SK-N-SH (cell line): ENCODE data around the gene ATP5F1D. TPM values are rescaled to one million over a fixed set of nuclear protein-coding genes. Genes with fewer than 3 reads are reported as not detected.

ENCODE experiments used
- CTCF ChIA-PET: fragments of 300-600, 350-600 bp; formaldehyde crosslinking; extraction: SDS; loops from one replicate; lab custom pipeline; 2021; lab: Yijun Ruan, JAX
- POLR2A ChIA-PET: fragments of 350-600 bp; sonication (Branson Sonifier 250); formaldehyde crosslinking; extraction: SDS; loops from one replicate; lab custom pipeline; 2020; ENCODE audit warnings: antibody characterized with exemption, inconsistent platforms; lab: Yijun Ruan, JAX
- DNase-seq: peaks from one replicate; pipeline ENCODE4 v3.0.0; 2012
- H2AFZ ChIP-seq: fragments of 200-600 bp; sonication (generic); 2 replicates; pipeline ENCODE4 v1.8.1; 2016; ENCODE audit warnings: antibody characterized with exemption, mild to moderate bottlenecking, low read depth
- H3F3A ChIP-seq: fragments of 200-600 bp; sonication (generic); replicated peaks from 2 replicates; pipeline ENCODE3; 2016; ENCODE audit warnings: antibody characterized with exemption, mild to moderate bottlenecking; ENCODE audit not compliant: insufficient read depth
- H3K27ac ChIP-seq, 2 experiments: fragments of 200-500 bp in 1 of 2; fragments of 200-600 bp in 1 of 2; sonication (Bioruptor generic) in 1 of 2; sonication (generic), shearing (Covaris generic) in 1 of 2; 2 replicates each; pipeline versions ENCODE4 v1.5.1 to v1.6.1; 2014 to 2016; ENCODE audit warnings: low read depth in 2 of 2, inconsistent platforms in 1 of 2, low read length in 1 of 2, mild to moderate bottlenecking in 1 of 2, mixed read lengths in 1 of 2
- H3K27me3 ChIP-seq: fragments of 200-600 bp; sonication (generic), shearing (Covaris generic); 2 replicates; pipeline ENCODE4 v1.6.1; 2016; ENCODE audit warnings: mixed run types; ENCODE audit not compliant: insufficient read depth
- H3K36me3 ChIP-seq, 2 experiments: fragments of 200-500 bp in 1 of 2; fragments of 200-600 bp in 1 of 2; sonication (Bioruptor generic) in 1 of 2; sonication (generic) in 1 of 2; replicated peaks in 1 of 2; 2 replicates each; pipeline versions ENCODE3 to v1.5.1; 2014 to 2016; ENCODE audit warnings: low read length in 1 of 2, mild to moderate bottlenecking in 1 of 2; ENCODE audit not compliant: insufficient read depth in 2 of 2, control insufficient read depth in 1 of 2
- H3K4me1 ChIP-seq, 2 experiments: fragments of 200-500 bp in 1 of 2; fragments of 200-600 bp in 1 of 2; sonication (Bioruptor generic) in 1 of 2; sonication (generic), shearing (Covaris generic) in 1 of 2; 2 replicates each; pipeline versions ENCODE4 v1.5.1 to v1.6.1; 2014 to 2016; ENCODE audit warnings: low read depth in 1 of 2, low read length in 1 of 2, mixed run types in 1 of 2; ENCODE audit not compliant: insufficient read depth in 2 of 2, control insufficient read depth in 1 of 2
- H3K4me2 ChIP-seq: fragments of 200-600 bp; sonication (generic), shearing (Covaris generic); 2 replicates; pipeline ENCODE4 v1.6.1; 2017; ENCODE audit warnings: mixed run types
- H3K4me3 ChIP-seq, 2 experiments: fragments of 200-500 bp in 1 of 2; fragments of 200-600 bp in 1 of 2; sonication (Bioruptor generic) in 1 of 2; sonication (generic), shearing (Covaris generic) in 1 of 2; 2 replicates each; pipeline versions ENCODE4 v1.5.1 to v1.8.1; 2014 to 2016; ENCODE audit warnings: low read depth in 2 of 2, inconsistent platforms in 1 of 2, low read length in 1 of 2, mild to moderate bottlenecking in 1 of 2, mixed read lengths in 1 of 2, moderate library complexity in 1 of 2
- H3K79me2 ChIP-seq: fragments of 200-600 bp; sonication (generic); 2 replicates; pipeline ENCODE4 v1.8.1; 2017; ENCODE audit warnings: mild to moderate bottlenecking; ENCODE audit not compliant: insufficient read depth
- H3K9ac ChIP-seq: fragments of 200-600 bp; sonication (generic); 2 replicates; pipeline ENCODE4 v1.6.1; 2017; ENCODE audit warnings: mixed run types
- H3K9me2 ChIP-seq: fragments of 200-600 bp; sonication (generic); 2 replicates; pipeline ENCODE4 v1.6.1; 2017; ENCODE audit warnings: mixed run types
- H3K9me3 ChIP-seq: fragments of 200-600 bp; sonication (generic); 2 replicates; pipeline ENCODE4 v1.6.1; 2017; ENCODE audit warnings: mixed run types, mild to moderate bottlenecking, moderate library complexity
- H4K20me1 ChIP-seq: fragments of 200-600 bp; sonication (generic); 2 replicates; pipeline ENCODE4 v1.6.1; 2017; ENCODE audit warnings: mild to moderate bottlenecking, mixed run types; ENCODE audit not compliant: insufficient read depth
- FOXJ3 ChIP-seq: sonication (generic); formaldehyde crosslinking; IDR thresholded peaks from 2 replicates; pipeline ENCODE4 v1.5.1; 2020; ENCODE audit warnings: mild to moderate bottlenecking, missing genetic modification reagents
- FOXM1 ChIP-seq: IDR thresholded peaks from 2 replicates; pipeline ENCODE4 v1.4.0; 2012; ENCODE audit warnings: low read depth, mild to moderate bottlenecking
- GATA2 ChIP-seq: sonication (generic); formaldehyde crosslinking; IDR thresholded peaks from 2 replicates; pipeline ENCODE4 v1.5.0; 2020; ENCODE audit warnings: mild to moderate bottlenecking, missing genetic modification reagents
- NFIC ChIP-seq: IDR thresholded peaks from 2 replicates; pipeline ENCODE4 v1.4.0; 2012; ENCODE audit warnings: borderline replicate concordance
- NRF1 ChIP-seq: IDR thresholded peaks from 2 replicates; pipeline ENCODE4 v1.6.1; 2012; ENCODE audit warnings: low read depth, mild to moderate bottlenecking, low read length
- POLR2AphosphoS5 ChIP-seq: IDR thresholded peaks from 2 replicates; pipeline ENCODE4 v1.6.1; 2012; ENCODE audit warnings: low read depth, low read length
- RCOR1 ChIP-seq: fragments of 150-350 bp; IDR thresholded peaks from 2 replicates; pipeline ENCODE4 v1.6.1; 2017; ENCODE audit warnings: antibody characterized with exemption, low read length
- RFX5 ChIP-seq: IDR thresholded peaks from 2 replicates; pipeline ENCODE4 v1.6.1; 2012; ENCODE audit warnings: mild to moderate bottlenecking, improper control_type of control experiment, low read length
- RXRA ChIP-seq: IDR thresholded peaks from 2 replicates; pipeline ENCODE4 v1.4.0; 2012; ENCODE audit warnings: low read depth, mild to moderate bottlenecking, borderline replicate concordance
- SIN3A ChIP-seq: IDR thresholded peaks from 2 replicates; pipeline ENCODE4 v1.6.1; 2012; ENCODE audit warnings: low read depth, mild to moderate bottlenecking, low read length, moderate library complexity, borderline replicate concordance
- SMC3 ChIP-seq: IDR thresholded peaks from 2 replicates; pipeline ENCODE4 v1.6.1; 2012; ENCODE audit warnings: low read depth, low read length, improper control_type of control experiment
- WGBS: methylation state at CpG from one replicate; pipeline ENCODE4 v1.1.6; 2017; ENCODE audit warnings: low lambda C conversion rate; 5-methylcytosine and 5-hydroxymethylcytosine counted together
- polyA plus RNA-seq, 3 experiments: library from polyadenylated mRNA; depleted of rRNA; stranded (reverse); fragments of >200 nt; gene quantifications; 2 replicates each; pipeline ENCODE4 v1.2.3, GENCODE V29; 2012
- TF ChIP-seq, protein P1 (sequence below): IDR thresholded peaks from 2 replicates; pipeline ENCODE4 v1.4.0; 2012; ENCODE audit warnings: low read depth, borderline replicate concordance
- TF ChIP-seq, protein P2 (sequence below): fragments of 150-350 bp; IDR thresholded peaks from 2 replicates; pipeline ENCODE4 v1.6.1; 2017; ENCODE audit warnings: antibody characterized with exemption, low read length, low read depth, borderline replicate concordance
- TF ChIP-seq, protein P3 (sequence below): fragments of 150-350 bp; IDR thresholded peaks from 2 replicates; pipeline ENCODE4 v1.6.1; 2016; ENCODE audit warnings: mild to moderate bottlenecking, low read depth, low read length

ATP5F1D gene
- polyA plus RNA-seq, 1 of the 3 experiments (the other 2 are of a cell fraction): 226 TPM

DNA sequence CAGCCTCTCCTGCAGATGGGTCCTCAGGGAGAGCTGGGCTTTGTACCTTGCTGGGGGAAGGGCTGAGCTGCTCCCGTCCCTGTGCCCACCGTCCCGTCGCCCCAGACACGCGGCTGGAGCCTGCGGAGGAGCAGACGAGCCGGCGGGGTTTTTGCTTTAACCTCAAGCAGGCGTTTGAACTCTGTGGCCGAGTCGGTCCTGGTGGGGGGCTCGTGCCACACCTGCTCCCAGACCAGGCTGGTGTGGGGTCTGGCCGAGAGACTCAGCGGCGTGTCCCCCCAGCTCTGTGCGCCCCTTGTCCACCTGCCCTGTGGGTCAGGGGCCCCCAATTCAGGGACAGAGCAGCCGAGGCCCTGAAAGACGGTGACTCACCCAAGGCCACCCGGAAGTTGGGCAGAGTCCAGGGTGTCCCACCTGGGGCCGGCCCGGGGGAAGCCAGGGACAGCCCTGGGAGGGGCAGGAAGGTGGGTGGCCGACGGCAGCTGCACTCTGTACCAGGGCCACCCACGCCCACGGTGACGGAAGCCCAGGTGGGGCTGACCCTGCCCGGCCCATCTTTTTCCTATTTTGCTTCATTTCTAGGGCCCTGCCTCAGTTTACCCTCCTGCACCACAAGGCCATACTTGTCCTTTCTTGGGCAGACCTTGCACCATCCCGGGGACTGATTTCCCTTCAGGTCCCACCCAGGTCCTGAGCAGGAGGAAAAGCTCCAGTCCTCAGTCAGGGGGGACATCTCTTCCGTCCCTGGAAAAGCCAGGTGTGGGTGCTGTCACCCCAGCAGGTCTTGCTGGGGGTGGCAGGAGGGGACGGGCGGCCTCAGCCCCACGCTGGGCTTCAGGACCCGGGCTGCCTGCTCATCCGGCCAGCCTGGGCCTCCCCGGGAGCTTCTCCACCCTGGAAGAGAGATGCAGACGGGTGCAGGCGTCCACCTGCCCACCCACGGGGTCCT is 49.4 kb downstream of the ATP5F1D start:
- POLR2A ChIA-PET: interaction anchor here (0.6 kb wide), 1 partner anchor 118 kb away, joined by 3 read pairs; no protein-coding TSS in a partner anchor
- no peaks in the 10 kb centered on the region for H3K9me2 ChIP-seq
- H3K79me2 ChIP-seq: no peaks in the 10 kb centered on the region
- no peaks in the 10 kb centered on the region for H3K36me3 ChIP-seq
- no peaks in the 10 kb centered on the region for H3K27me3 ChIP-seq
- no peak for TF ChIP-seq NRF1
- TF ChIP-seq, protein P1, sequence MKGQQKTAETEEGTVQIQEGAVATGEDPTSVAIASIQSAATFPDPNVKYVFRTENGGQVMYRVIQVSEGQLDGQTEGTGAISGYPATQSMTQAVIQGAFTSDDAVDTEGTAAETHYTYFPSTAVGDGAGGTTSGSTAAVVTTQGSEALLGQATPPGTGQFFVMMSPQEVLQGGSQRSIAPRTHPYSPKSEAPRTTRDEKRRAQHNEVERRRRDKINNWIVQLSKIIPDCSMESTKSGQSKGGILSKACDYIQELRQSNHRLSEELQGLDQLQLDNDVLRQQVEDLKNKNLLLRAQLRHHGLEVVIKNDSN: no peak
- TF ChIP-seq FOXM1: no peak
- TF ChIP-seq RCOR1: no peak
- TF ChIP-seq, protein P2, sequence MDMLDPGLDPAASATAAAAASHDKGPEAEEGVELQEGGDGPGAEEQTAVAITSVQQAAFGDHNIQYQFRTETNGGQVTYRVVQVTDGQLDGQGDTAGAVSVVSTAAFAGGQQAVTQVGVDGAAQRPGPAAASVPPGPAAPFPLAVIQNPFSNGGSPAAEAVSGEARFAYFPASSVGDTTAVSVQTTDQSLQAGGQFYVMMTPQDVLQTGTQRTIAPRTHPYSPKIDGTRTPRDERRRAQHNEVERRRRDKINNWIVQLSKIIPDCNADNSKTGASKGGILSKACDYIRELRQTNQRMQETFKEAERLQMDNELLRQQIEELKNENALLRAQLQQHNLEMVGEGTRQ: no peak
- no peak for TF ChIP-seq RFX5
- no peak for TF ChIP-seq SIN3A
- no peak for TF ChIP-seq RXRA
- no peak for TF ChIP-seq POLR2AphosphoS5
- TF ChIP-seq FOXJ3 (CRISPR knock-in tag): no peak
- TF ChIP-seq GATA2 (CRISPR knock-in tag): no peak
- TF ChIP-seq SMC3: no peak
- TF ChIP-seq NFIC: no peak
- TF ChIP-seq, protein P3, sequence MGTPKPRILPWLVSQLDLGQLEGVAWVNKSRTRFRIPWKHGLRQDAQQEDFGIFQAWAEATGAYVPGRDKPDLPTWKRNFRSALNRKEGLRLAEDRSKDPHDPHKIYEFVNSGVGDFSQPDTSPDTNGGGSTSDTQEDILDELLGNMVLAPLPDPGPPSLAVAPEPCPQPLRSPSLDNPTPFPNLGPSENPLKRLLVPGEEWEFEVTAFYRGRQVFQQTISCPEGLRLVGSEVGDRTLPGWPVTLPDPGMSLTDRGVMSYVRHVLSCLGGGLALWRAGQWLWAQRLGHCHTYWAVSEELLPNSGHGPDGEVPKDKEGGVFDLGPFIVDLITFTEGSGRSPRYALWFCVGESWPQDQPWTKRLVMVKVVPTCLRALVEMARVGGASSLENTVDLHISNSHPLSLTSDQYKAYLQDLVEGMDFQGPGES: no peak
- H3K4me2 ChIP-seq: no peak overlapping the region
- H3F3A ChIP-seq: no peaks in the 10 kb centered on the region
- no peaks in the 10 kb centered on the region for H3K9me3 ChIP-seq
- H3K27ac ChIP-seq: no peak overlapping the region
- H2AFZ ChIP-seq: no peak overlapping the region
- WGBS: 77% methylated on average over 5 of the region's 40 CpGs
- CTCF ChIA-PET: interaction anchor here (0.6 to 1.4 kb wide), 6 partner anchors 22 to 70 kb away, joined by 3 to 5 read pairs (median 3); no protein-coding TSS in a partner anchor
- H3K4me1 ChIP-seq: peaks cover 0 to 8% of the 10 kb centered on the region in 2 experiments; a peak in 1 of 4 replicates
- H3K4me3 ChIP-seq: no peak overlapping the region
- no peaks in the 10 kb centered on the region for H4K20me1 ChIP-seq
- no peak for DNase-seq
- no peak overlapping the region for H3K9ac ChIP-seq
